CD14-positive monocyte (primary cell): ENCODE measurements around the gene PRKN. TPM values are rescaled to one million over a fixed set of nuclear protein-coding genes. Genes with fewer than 3 reads are reported as not detected.

Source experiments
- DNase-seq, 3 donors: peaks; one replicate each; pipeline ENCODE4 v3.0.0-alpha.2; 2011 to 2022
- H2AFZ ChIP-seq: 2 replicates; pipeline ENCODE4 v1.6.0; 2012; ENCODE audit warnings: mild to moderate bottlenecking, low read depth, low read length, inconsistent platforms; ENCODE audit not compliant: insufficient read depth, poor library complexity, severe bottlenecking
- H3K27ac ChIP-seq, 2 donors: 1 replicate in 1 of 2; 2 replicates in 1 of 2; pipeline ENCODE4 v1.5.1; 2012 to 2013; ENCODE audit warnings: low read length in 2 of 2, control low read depth in 1 of 2, inconsistent platforms in 1 of 2, low read depth in 1 of 2, mild to moderate bottlenecking in 1 of 2
- H3K27me3 ChIP-seq, 2 donors: one replicate each; pipeline versions ENCODE4 v1.6.0 to v1.6.1; 2011 to 2013; ENCODE audit warnings: low read length in 2 of 2; ENCODE audit not compliant: control insufficient read depth in 2 of 2, insufficient read depth in 2 of 2
- H3K36me3 ChIP-seq, 2 donors: replicated peaks in 1 of 2; 1 replicate in 1 of 2; 2 replicates in 1 of 2; pipeline versions ENCODE4 v1.5.1 to v1.6.1; 2012 to 2013; ENCODE audit warnings: low read length in 2 of 2, control low read depth in 1 of 2, inconsistent platforms in 1 of 2, mild to moderate bottlenecking in 1 of 2; ENCODE audit not compliant: insufficient read depth in 2 of 2, control insufficient read depth in 1 of 2
- H3K4me1 ChIP-seq, 2 donors: 1 replicate in 1 of 2; 2 replicates in 1 of 2; pipeline versions ENCODE4 v1.5.1 to v1.6.1; 2012 to 2013; ENCODE audit warnings: low read length in 2 of 2, control low read depth in 1 of 2, inconsistent platforms in 1 of 2, mild to moderate bottlenecking in 1 of 2, moderate library complexity in 1 of 2; ENCODE audit not compliant: insufficient read depth in 2 of 2, control insufficient read depth in 1 of 2
- H3K4me2 ChIP-seq: replicated peaks from 2 replicates; pipeline ENCODE3; 2012; ENCODE audit warnings: low read length, moderate library complexity, mild to moderate bottlenecking; ENCODE audit not compliant: poor library complexity, severe bottlenecking; ENCODE audit errors: extremely low read depth
- H3K4me3 ChIP-seq, 3 experiments: fragments of 200-600 bp in 1 of 3; sonication (generic) in 1 of 3; replicated peaks in 1 of 3; 1 replicate in 2 of 3; 2 replicates in 1 of 3; pipeline ENCODE4 v1.5.1; 2011 to 2013; ENCODE audit warnings: low read length in 3 of 3, mild to moderate bottlenecking in 3 of 3, control low read depth in 2 of 3, low read depth in 2 of 3, inconsistent platforms in 1 of 3, moderate library complexity in 1 of 3
- H3K79me2 ChIP-seq: 2 replicates; pipeline ENCODE4 v1.6.0; 2012; ENCODE audit warnings: mild to moderate bottlenecking, control low read depth, inconsistent platforms, low read length, moderate library complexity; ENCODE audit not compliant: insufficient read depth
- H3K9ac ChIP-seq: 2 replicates; pipeline ENCODE4 v1.6.0; 2017; ENCODE audit warnings: low read length, mild to moderate bottlenecking; ENCODE audit not compliant: insufficient read depth, poor library complexity, severe bottlenecking
- H3K9me3 ChIP-seq, 2 donors: replicated peaks in 1 of 2; 1 replicate in 1 of 2; 2 replicates in 1 of 2; pipeline versions ENCODE4 v1.5.1 to v1.6.1; 2012 to 2013; ENCODE audit warnings: low read length in 2 of 2, control low read depth in 1 of 2; ENCODE audit not compliant: control insufficient read depth in 1 of 2, insufficient read depth in 1 of 2
- H4K20me1 ChIP-seq: 2 replicates; pipeline ENCODE4 v1.6.0; 2012; ENCODE audit warnings: mild to moderate bottlenecking, low read length, control low read depth, moderate library complexity; ENCODE audit not compliant: insufficient read depth
- H3K27ac Mint-ChIP-seq, 7 donors: one replicate each; pipeline ENCODE4 v1.8.0; 2020; ENCODE audit warnings: mild to moderate bottlenecking in 7 of 7, mixed read lengths in 7 of 7, moderate library complexity in 6 of 7, inconsistent platforms in 2 of 7
- H3K27me3 Mint-ChIP-seq, 3 donors: one replicate each; pipeline ENCODE4 v1.8.0; 2021 to 2022; ENCODE audit warnings: low read depth in 3 of 3, mild to moderate bottlenecking in 3 of 3, mixed read lengths in 3 of 3, moderate library complexity in 3 of 3, inconsistent platforms in 1 of 3
- H3K36me3 Mint-ChIP-seq, 2 donors: one replicate each; pipeline ENCODE4 v1.8.0; 2020; ENCODE audit warnings: mixed read lengths in 2 of 2, inconsistent platforms in 1 of 2, mild to moderate bottlenecking in 1 of 2
- H3K4me1 Mint-ChIP-seq: one replicate; pipeline ENCODE4 v1.8.0; 2020; ENCODE audit warnings: mild to moderate bottlenecking, mixed read lengths
- H3K4me3 Mint-ChIP-seq, 2 donors: one replicate each; pipeline ENCODE4 v1.8.0; 2020; ENCODE audit warnings: mild to moderate bottlenecking in 2 of 2, mixed read lengths in 2 of 2, moderate library complexity in 1 of 2
- H3K9me3 Mint-ChIP-seq, 7 donors: one replicate each; pipeline ENCODE4 v1.8.0; 2020 to 2022; ENCODE audit warnings: mixed read lengths in 7 of 7, mild to moderate bottlenecking in 6 of 7, moderate library complexity in 6 of 7, inconsistent platforms in 2 of 7
- WGBS: methylation state at CpG from one replicate; pipeline ENCODE4 v1.1.5; 2013; ENCODE audit warnings: missing lambda C conversion rate; ENCODE audit not compliant: insufficient coverage; 5-methylcytosine and 5-hydroxymethylcytosine counted together
- intact Hi-C, 2 donors: fragments of 100-400 bp; cut with micrococcal nuclease; formaldehyde crosslinking; loops; one replicate each; pipeline versions ENCODE4 v1.15.0 to v1.15.1; 2023
- polyA plus RNA-seq, 3 donors: library from polyadenylated mRNA; depleted of rRNA in 1 of 3; unstranded in 2 of 3; stranded (reverse) in 1 of 3; fragments of 300-500 nt in 2 of 3; fragments of >200 nt in 1 of 3; fragmentation: Illumina TruSeq in 2 of 3; gene quantifications; 1 replicate in 2 of 3; 2 replicates in 1 of 3; pipeline ENCODE4 v1.2.3, GENCODE V29; 2012 to 2021
- TF ChIP-seq, protein P1 (sequence below): fragments of 200-600 bp; IDR thresholded peaks from one replicate; pipeline ENCODE4 v1.8.0; 2022; ENCODE audit warnings: antibody characterized with exemption, mild to moderate bottlenecking

Gene PRKN
- polyA plus RNA-seq, 3 donors: 0.19 to 0.21 TPM; not detected in 1

DNA sequence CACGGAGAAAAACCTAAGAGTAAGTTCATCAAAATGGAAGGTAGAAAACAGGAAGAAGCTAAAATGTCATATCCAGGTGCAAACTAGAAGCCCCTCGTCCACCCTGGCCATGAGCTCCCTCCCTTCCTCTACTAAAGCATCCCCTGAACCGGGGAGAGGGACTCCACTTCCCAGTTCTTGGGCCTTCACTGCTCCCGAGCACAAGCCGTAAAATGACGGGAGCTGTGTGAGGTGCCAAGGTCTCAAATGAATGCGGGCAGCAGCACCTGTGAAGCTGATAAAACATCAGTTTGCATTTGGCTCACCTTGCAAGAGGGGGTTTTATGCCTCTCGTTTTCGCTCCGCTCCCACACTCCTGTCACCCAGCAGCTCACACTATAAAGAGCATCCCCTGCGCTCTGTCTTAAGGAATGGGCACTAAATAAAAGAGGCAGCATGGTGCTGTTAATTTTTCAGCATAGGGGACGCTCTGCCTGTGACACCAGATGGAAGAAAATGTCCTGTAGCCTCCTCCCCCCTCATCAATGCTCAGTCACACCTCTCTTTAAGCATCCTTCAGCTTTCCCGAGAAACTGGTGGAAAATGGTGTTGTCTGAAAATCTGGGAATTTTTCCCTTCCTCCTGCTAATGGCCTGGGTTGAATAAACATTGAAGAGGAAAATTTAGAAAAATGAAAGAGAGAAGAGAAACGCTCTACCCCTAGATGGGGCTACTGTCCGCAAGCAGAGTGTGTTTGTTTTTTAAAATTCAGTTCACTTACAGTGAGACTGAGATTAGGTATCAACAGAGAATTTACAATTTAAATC lies 890.7 kb downstream of the PRKN start:
- intact Hi-C loops: no loop called here
- no peak overlapping the region for H3K4me3 Mint-ChIP-seq
- Histone ChIP-seq H3K9me3 (no peaks in the 10 kb centered on the region), H3K4me3 (no peak overlapping the region), H3K79me2 (no peaks in the 10 kb centered on the region), H3K4me1 (no peaks in the 10 kb centered on the region), H3K36me3 (no peaks in the 10 kb centered on the region), H2AFZ (no peak overlapping the region), H4K20me1 (no peaks in the 10 kb centered on the region), H3K9ac (no peak overlapping the region), H3K27me3 (no peaks in the 10 kb centered on the region), H3K4me2 (no peak overlapping the region), H3K27ac (no peak overlapping the region)
- H3K27ac Mint-ChIP-seq: no peak overlapping the region
- DNase-seq: no peak
- H3K9me3 Mint-ChIP-seq: peaks cover 0 to 6% (median 2%) of the 10 kb centered on the region in 7 donors
- 89% methylated on average over 9 of the region's 15 CpGs for WGBS
- TF ChIP-seq, protein P1, sequence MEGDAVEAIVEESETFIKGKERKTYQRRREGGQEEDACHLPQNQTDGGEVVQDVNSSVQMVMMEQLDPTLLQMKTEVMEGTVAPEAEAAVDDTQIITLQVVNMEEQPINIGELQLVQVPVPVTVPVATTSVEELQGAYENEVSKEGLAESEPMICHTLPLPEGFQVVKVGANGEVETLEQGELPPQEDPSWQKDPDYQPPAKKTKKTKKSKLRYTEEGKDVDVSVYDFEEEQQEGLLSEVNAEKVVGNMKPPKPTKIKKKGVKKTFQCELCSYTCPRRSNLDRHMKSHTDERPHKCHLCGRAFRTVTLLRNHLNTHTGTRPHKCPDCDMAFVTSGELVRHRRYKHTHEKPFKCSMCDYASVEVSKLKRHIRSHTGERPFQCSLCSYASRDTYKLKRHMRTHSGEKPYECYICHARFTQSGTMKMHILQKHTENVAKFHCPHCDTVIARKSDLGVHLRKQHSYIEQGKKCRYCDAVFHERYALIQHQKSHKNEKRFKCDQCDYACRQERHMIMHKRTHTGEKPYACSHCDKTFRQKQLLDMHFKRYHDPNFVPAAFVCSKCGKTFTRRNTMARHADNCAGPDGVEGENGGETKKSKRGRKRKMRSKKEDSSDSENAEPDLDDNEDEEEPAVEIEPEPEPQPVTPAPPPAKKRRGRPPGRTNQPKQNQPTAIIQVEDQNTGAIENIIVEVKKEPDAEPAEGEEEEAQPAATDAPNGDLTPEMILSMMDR: no peak
- peaks cover 0 to 2% (median 0%) of the 10 kb centered on the region in 3 donors for H3K27me3 Mint-ChIP-seq
- H3K36me3 Mint-ChIP-seq: no peaks in the 10 kb centered on the region
- H3K4me1 Mint-ChIP-seq: no peaks in the 10 kb centered on the region

DNA sequence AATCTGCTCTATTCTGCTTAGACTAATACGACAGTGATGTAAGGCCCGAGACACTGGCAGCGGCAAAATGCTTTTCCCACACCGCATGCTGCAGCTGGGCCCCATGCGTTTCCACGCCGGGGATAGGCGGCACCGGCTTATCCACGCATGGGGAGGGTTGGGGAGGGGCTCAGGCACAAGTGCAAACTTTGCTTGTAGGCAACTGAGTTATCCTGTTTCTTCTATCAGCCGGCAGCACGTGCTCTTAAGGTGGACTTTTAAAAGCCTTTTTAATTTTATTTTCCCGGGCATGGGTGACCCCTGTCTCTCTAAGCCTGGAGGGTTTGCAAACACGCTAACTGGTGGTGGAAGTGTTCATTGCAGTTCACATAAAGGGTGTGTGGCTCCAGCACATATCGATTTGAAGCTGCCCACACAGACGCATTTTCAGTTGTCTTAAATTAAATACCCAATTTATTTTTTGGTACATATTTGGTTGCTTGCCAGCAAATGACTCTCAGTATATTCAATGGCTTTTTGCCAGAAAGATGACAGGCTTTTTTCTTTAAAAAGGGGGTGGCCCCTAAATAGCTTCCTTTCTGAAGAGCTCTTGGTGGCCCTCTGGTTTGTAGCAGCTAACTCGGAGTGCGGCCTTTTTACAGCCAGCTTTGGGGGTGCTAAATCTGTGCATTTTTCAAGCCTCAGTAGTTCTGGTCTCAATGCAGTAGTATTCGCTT lies 891.9 kb downstream of the PRKN start:
- Histone ChIP-seq H3K36me3 (no peaks in the 10 kb centered on the region), H3K9me3 (no peaks in the 10 kb centered on the region), H3K27me3 (no peaks in the 10 kb centered on the region), H3K27ac (no peak overlapping the region), H3K4me3 (no peak overlapping the region), H3K9ac (no peak overlapping the region), H4K20me1 (no peaks in the 10 kb centered on the region), H2AFZ (no peak overlapping the region), H3K4me1 (no peaks in the 10 kb centered on the region), H3K79me2 (no peaks in the 10 kb centered on the region), H3K4me2 (no peak overlapping the region)
- intact Hi-C loops: no loop called here
- H3K27ac Mint-ChIP-seq: no peak overlapping the region
- no peaks in the 10 kb centered on the region for H3K36me3 Mint-ChIP-seq
- H3K4me3 Mint-ChIP-seq: no peak overlapping the region
- 80% methylated on average over 14 of the region's 19 CpGs for WGBS
- no peak for DNase-seq
- peaks cover 0 to 6% (median 0%) of the 10 kb centered on the region in 7 donors for H3K9me3 Mint-ChIP-seq
- peaks cover 0 to 2% (median 0%) of the 10 kb centered on the region in 3 donors for H3K27me3 Mint-ChIP-seq
- H3K4me1 Mint-ChIP-seq: no peaks in the 10 kb centered on the region
- TF ChIP-seq, protein P1: no peak
